Measurements from ENCODE around the gene MARCHF3.

Gene MARCHF3

DNA sequence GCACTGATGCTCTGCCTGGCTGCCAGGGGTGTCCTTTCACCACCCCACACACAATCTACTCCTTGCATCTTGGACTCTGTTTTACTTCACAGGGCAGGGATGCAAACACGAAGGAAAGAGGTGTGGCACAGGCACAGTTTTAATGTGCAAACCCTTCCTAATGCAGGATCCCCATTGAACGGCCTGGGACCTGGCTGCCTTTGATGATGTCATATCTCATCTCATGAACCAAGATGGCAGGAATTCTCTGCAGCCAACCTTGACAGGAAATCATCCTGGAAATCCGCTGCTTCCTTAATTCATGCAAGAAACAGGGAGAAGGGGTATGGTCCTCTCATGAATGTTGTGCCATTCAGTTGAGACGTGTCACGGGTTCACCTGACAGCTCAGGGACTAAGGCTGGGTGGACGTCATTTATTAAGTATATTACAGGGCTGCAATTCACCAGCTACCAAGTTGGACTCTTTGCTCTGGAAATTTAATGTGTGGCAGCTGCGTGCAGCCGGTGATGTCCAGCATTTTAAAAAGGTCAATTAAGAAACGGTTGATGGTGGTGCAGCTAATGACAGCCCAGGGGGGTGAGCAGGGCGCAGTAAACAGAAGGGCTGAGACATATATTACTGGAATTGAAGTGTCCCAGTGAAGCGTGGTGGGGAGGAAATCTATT lies 161.9 kb downstream of the MARCHF3 start:
- no peak for DNase-seq

- DNase-seq, result no peak
Measured at GRCh38 chr5:126866851-126867636, 163.3 kb downstream of the MARCHF3 start.

- DNase-seq, result no peak
Measured at GRCh38 chr5:126865299-126865698, 165.1 kb downstream of the MARCHF3 start.

GRCh38 chr5:126864042-126864688 lies 166.2 kb downstream of the MARCHF3 start:
- no peak for DNase-seq

GRCh38 chr5:126863402-126863801 lies 167.0 kb downstream of the MARCHF3 start:
- no peak for DNase-seq

- DNase-seq, result no peak
Measured at GRCh38 chr5:126858441-126858840, 171.9 kb downstream of the MARCHF3 start.

DNA sequence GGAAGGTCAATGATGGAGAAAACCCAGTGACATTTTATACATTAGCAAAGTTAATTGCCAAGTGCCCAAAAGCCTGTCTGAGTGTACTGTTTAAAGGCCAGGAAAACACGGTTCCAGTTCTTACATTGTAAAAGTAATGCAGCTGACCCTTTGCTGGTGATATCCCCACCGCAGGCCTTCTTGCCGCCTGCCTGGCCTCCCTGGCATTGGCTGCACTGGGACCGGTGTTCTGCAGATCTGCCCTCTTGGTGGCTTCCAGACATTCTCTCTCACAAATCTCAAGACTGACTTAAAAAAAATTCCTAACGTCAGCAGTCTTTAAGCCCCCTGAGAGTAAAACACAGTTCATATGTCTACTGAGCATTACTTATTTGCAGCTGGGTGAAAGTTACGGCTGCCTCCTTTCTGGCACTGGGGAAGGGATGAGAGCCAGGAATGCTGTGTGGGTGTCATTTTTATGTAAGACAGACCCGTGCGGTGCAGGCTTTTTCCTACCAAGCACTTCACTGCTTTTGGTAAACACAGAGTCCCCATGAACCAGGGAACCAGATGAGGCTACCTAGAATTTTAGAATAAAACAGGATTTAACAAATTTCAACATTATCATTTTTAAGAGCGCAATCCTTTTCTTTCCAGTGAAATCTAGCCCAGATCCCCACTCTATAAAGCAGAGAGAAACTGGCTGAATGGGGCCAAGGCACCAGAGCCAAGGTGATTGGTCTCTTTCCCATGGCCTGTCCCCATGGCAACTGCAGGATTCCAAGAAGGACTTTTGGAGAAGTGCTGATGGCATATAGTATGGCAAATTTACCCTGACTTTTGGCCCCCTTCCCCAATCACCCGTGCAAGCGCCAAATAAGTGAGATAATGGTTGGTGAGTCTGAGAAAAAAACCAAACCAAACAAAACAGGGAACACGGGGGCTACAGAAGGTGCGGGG lies 172.6 kb downstream of the MARCHF3 start:
- DNase-seq, result no peak

DNA sequence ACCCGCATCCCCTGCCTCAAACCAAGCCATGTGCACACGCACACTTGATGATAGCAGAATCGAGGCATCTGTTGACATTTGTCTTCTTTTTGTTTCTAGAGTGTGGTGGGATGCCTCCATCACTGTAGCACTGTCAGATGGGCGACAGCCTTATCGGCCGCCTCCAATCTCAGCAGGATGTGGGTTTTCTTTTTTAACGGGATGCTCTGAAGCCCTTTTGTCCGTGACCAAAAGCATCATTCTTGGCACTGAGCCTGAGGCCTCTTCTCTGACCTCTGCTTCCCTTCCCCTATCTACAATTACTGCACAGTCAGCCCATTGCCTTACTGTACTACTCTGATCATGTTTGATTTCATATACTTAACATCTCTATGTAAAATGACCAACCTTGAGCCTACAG lies 175.1 kb downstream of the MARCHF3 start:
- DNase-seq, result peak in 2 of 6 experiments; percentile 9 to 14

DNA sequence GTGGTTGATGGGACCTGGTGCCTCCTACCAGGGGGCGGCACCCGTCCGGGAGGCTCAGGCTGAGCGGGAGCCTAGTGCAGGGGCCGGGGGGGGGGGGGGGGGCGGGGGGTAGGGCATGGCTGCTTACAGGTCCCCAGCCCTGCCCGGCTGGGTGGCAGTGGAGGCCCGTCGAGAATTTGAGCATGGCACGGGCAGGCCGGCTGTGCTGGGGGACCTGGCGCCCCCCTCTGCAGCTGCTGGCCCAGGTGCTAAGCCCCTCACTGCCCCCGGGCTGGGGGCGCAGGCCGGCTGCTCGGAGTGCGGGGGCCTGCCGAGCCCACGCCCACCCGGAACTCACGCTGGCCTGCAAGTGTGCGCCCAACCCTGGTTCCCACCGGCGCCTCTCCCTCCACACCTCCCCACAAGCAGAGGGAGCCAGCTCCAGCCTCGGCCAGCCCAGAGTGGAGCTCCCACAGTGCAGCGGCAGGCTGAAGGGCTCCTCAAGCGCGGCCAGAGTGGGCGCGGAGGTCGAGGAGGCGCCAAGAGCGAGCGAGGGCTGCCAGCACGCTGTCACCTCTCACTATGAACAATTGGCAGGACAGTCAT lies 175.7 kb downstream of the MARCHF3 start:
- DNase-seq, result no peak

GRCh38 chr5:126853541-126854307 lies 176.6 kb downstream of the MARCHF3 start:
- DNase-seq, result peak; percentile 7 to 65 (median 26)

DNA sequence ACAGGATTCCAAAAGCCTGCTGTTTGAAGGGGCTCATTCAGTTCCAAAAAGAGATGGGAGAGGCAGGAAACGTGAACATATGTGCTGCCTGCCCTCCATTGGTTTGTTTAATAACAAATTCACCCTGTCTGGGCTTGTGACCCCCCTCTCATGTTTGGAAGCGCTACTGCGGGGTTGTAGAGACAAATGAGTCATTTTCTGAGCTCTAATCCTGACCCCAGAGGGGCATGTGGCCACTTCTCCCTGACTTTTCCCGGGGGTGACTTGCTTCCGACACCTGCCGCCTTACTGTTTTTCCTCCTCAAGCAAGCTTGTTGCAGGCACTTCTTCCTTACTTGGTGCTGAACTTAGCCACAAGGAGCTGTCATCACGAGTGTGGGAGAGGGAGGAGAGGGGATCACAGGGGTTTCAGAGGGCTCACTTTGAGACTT lies 177.5 kb downstream of the MARCHF3 start:
- DNase-seq, result peak in 2 of 6 experiments; percentile 2 to 35

DNA sequence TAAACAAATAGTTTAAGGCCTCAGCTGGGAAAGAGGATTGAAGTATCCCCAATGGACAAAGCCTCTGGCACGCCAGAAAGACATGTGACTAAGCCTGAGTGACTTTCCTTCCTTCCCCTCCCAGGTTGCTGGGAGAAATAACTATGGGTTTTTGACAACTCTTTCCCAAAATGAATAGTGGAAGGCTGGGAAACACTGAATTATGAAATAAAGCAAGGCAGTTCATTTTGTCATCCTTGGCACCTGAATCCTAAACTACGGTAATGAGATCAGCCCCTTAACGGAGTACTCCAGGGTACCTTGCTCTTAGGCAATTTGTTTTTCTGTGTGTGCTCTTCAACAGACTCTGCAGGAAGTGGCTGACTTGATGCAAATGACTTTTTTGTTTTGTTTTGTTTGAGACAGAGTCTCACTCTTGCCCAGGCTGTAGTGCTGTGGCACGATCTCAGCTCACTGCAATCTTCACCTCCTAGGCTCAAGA lies 178.2 kb downstream of the MARCHF3 start:
- DNase-seq, result peak in 3 of 6 experiments; percentile 59 to 66 (median 59)

DNA sequence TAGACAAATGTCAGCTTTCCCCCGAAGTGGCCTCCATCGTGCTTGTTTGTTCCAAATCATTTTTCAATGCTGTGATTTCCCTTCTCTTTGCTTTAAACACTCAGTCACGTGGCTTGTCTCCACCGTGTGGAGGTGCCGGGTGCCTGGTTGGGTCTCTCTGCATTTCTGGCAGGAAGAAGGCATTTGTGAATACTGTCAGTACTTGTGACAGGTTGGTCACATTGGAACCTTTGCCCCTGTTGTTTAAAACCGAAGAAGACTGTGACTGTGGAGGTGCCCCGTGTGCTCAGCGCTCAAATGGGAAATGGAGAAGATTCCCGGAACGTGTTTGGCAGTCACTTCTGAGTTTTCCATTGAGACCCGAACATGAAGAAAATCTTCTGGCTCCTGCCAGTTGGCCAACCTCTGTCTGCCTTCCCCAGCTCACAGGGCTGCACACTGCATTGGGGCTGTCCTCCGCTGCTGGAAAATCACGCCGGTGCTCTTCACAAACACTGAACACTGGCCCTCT lies 178.8 kb downstream of the MARCHF3 start:
- DNase-seq, result peak; percentile 5 to 64 (median 52)

- DNase-seq, result no peak
Measured at GRCh38 chr5:126849101-126849678, 181.2 kb downstream of the MARCHF3 start.

- no peak for DNase-seq
Measured at GRCh38 chr5:126848253-126848652, 182.1 kb downstream of the MARCHF3 start.

DNA sequence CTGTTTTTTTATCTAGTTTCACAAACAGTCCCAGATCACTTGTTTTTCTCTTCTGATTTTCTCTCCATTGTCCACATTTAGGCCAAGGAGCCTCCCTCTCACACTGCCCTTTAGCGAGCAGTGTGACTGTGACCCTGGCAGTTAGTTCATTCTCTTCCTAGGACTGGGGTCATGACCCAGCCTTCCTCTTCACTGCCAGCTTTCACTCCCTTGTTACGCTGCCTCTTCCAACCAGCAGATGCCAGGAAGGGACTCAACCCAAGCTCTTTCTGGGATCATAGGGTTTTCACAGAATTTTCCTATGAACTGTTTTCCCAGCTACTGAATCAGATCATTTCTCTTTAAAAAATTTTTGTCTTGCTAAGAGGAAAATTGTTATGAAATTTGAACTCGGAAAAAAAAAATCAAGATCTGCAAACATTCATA lies 182.5 kb downstream of the MARCHF3 start:
- DNase-seq, result no peak

DNA sequence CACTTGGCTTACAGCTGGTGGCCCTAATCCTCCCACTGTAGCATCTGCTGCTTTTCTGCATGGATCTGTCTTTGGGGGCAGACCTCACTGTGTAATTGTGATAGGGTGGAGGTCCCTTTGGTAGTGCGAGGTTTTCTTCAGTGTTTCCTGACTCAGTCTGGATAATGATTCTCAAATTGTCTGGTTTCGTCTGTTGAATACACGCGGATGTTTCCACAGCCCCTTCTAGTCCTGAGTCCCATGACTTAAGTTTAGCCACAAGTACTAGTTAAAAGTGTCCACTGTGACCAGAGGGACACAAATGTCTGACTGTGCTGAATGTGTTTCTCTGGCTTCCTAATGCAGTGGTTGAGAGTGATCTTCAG lies 182.9 kb downstream of the MARCHF3 start:
- no peak for DNase-seq

DNA sequence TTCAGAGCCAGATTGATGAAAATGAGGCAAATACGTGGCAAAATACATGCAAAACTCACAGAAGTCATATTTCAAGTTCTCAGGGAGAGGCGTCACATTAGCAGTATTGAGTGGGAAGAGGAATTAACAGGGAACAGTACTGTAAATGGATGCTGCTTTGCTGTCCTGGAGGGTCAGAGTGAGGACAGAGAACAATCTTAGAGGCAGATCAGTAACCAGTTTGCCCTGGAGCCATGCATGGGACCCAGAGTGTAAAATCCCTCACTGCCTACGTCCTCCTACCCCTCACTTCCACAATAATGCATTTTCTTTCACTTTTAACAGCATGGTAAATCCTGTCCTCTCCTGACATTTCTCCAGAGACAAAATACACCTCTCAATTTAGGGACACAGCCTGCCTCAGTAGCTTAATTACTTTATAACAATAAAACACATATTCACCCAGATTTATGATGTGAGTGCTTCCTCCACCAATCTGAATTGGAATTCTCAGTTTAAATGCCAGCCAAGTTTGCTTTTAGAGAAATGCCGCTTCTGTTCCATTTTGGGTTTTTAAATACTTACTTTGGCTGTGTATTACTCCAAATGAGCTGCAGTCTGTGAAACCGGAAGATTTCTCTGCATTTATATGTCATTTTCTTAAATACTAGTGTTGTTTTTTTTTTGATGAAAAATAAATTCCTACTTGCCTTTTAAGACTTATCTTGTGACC lies 183.5 kb downstream of the MARCHF3 start:
- DNase-seq, result no peak

GRCh38 chr5:126846344-126846743 lies 184.0 kb downstream of the MARCHF3 start:
- no peak for DNase-seq

All from stimulated activated naive CD4-positive, alpha-beta T cell (primary cell).